ENCODE results near the gene RNF113A.
"Not testable (repeated sequence)": the region's sequence is repeated elsewhere in the genome, so short reads cannot be mapped to it uniquely, and the experiment has no call there.

The RNF113A gene

DNA sequence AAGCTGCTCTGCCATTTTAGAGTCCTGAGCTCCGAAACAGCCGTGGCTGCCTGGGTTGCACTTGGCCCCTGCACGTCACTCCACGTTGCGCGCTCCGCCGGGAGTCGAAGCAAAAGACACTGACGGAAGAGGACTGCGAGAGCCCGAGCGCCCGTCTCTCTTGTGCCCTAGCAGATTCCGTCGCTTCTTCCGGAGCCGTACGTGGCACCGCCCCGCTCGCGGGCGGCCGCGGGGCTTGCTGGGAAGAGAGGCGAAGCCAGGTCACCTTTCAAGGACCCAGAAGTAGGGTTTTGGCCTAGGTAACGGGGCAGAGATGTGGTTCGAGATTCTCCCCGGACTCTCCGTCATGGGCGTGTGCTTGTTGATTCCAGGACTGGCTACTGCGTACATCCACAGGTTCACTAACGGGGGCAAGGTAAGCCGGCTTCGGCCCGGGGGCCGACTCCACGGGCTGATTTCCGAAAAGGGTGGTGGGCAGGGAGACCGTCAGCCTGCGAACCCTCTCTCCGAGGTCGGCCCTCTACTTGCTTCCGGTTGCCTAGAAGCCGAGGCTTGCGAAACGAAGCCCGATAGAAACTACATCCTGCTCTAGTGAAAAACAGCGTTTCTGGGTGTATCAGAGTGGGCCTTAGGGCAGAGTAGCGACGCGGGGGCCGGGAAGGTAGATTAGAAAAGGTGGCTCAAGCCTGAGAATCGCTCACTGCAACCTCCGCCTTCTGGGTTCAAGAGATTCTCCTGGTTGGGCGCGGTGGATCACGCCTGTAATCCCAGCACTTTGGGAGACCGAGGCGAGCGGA, at the start of gene RNF113A, which contains the start of gene NDUFA1:
TSS of gene RNF113A (minus strand) at position 135 of the 797 bp plus-strand sequence. CDS start at position 15, 120 bp downstream.
TSS of gene NDUFA1 (plus strand) at position 234 of the 797 bp plus-strand sequence. CDS start at position 314, 80 bp downstream.
- DNase-seq (ENCODE audit: low read depth in 2 of 2) = peak; percentile 68 to 72

DNA sequence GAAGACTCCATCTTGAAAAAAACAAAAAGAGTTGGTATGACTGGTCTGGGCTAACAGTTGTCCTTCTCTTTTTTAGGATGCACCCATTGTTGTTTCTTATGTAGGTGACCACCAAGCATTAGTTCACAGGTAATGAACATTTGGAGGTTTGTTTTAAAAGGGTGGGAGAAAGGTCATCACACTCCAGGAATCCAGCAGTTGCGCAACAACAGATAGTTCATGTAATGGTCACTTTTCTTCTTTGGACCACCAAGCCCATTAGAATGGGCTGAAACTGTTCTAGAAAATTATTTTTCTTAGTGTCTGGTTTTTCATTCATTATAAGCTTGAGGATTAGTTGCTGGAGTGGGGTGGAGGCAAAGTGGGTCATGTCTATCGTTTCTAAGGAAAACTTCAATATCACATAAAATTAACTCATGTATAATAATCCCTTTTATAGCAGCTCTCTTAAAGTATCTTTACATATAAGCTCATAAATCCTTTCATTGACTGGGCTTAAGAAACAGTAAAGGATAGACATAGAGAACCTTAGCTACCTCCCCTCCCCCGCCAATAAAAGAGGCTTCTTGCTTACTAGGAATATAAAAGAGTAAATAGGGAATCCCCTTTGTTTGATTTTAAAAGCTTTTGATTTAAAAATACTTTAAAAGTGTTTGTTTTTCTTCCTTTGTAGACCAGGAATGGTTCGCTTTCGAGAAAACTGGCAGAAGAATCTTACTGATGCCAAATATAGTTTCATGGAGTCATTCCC, 48.5 kb upstream of the RNF113A start:
- no peak for DNase-seq (ENCODE audit: low read depth in 2 of 2)

DNA sequence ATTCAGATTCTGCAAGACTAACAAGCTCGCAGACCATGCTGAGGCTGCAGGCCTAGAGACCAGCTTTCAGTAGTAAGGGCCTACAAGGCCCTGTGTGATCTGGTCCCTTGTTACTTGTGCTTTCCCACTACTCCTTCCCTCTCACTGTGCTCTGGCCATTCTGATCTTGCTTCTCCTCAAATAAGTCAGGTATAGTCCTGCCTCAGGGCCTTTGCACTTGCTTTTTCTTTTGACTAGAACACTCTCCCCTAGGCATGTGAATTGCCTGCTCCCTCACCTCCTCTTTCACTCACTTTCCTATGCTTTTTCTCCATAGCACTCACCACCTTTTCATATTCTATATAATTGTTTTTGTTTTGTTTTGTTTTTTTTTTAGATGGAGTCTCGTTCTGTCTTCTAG, 46.3 kb upstream of the RNF113A start:
- DNase-seq (ENCODE audit: low read depth in 2 of 2) = no peak

DNA sequence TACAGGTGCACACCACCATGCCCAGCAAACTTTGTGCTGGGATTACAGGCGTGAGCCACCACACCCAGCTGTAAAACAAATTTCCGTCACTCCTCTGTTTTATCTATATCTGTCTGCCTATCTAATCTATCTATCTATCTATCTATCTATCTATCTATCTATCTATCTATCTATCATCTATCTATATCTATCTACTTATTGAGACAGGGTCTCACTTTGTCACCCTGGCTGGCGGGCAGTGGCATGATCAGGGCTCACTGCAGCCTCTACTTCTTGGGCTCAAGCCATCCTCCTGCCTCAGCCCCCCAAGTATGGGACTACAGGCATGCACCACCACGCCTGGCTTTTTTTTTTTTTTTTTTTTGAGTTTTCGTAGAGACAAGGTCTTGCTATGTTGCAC, 44.8 kb upstream of the RNF113A start:
- DNase-seq (ENCODE audit: low read depth in 2 of 2) = no peak

DNA sequence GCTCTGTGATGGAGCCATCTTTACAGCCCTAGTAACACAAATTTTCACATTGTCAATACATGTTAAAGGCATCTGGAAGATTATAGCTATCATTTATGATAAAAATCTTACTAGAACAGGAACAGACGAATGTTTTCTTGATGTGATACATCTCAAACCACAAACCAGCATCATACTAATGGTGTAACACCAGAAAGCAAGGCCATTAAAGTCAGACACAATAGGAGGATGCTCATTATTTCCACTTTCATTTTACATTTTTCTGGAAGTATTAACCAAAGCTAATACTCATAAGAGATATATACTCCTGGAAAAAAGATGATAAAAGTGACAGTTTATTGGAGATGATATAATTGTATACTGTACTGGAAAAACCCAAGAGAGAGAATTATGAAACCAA, 29.4 kb upstream of the RNF113A start:
- DNase-seq (ENCODE audit: low read depth in 2 of 2) = no peak

DNA sequence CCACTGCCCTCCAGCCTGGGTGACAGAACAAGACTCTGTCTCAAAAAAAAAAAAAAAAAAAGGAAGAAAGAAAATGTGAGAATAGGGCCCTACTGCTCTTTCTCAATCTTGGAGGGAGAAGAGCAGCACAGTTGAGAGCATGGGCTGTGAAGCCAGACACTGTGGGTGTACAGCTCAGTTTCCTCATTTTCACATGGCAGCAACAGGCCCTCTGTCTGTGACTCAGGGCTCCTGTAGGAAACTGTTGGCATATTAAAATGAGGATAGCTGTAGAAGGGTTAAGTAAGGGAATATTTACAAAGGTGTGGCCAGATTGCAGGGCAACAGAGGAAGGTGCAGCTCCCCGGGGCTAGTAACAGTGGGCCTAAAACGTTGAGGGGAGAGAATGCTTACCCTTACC, 27.6 kb upstream of the RNF113A start:
- DNase-seq (ENCODE audit: low read depth in 2 of 2) = no peak

DNA sequence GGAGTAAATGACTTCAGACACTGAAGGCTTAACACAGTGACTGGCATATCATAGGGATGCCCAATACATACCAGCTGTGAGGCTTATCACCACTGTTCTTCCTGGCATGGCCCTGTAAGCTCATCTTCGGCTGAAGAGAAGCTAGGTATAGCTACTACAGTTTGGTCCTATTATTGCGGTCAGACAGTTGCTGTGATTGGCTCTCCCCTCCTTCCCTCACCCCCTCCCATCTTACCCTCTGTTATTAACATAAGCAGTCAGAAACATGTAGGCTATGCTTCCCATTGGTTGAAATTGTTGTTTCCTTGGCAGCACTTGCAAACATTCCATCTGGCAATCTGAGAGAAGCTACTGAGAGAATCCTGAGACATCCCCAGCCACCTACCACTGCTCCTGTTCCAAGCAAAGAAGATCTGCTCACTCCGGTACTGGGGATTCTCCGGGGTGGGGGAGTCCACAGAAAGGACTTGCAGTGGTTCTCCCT, 24.4 kb upstream of the RNF113A start, which contains the start of gene AKAP14:
TSS of gene AKAP14 (plus strand) at position 51 of the 484 bp plus-strand sequence. CDS start 7,331 bp downstream, outside the sequence.
- DNase-seq (ENCODE audit: low read depth in 2 of 2) = no peak

DNA sequence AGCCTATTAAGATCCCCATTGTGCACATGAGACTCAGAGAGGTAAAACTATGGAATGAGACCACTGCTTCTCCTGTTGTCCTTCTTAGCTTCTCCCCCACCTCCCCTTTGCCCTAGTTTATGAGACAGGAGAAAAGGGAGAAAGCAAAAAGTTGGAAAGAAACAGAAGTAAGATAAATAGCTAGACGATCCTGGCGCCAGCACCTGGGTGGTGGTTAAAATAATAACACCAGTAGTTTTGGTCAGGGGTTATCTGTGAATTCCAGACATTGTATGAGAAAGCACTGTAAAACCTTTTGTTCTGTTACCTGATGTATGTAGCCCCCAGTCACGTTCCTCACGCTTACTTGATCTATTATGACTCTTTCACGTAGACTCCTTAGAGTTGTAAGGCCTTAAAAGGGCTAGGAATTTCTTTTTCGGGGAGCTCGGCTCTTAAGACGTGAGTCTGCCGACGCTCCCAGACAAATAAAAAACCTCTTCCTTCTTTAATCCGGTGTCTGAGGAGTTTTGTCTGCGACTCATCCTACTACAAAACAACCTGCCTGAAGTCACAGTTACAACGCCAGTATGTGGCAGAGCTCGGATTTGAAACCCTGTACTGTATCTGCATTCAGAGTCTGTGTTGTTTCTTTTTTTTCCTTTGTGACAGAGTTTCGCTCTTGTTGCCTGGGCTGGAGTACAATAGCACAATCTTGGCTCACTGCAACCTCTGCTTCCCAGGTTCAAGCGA, 20.6 kb upstream of the RNF113A start:
- not testable (repeated sequence) for DNase-seq (ENCODE audit: low read depth in 2 of 2)

DNA sequence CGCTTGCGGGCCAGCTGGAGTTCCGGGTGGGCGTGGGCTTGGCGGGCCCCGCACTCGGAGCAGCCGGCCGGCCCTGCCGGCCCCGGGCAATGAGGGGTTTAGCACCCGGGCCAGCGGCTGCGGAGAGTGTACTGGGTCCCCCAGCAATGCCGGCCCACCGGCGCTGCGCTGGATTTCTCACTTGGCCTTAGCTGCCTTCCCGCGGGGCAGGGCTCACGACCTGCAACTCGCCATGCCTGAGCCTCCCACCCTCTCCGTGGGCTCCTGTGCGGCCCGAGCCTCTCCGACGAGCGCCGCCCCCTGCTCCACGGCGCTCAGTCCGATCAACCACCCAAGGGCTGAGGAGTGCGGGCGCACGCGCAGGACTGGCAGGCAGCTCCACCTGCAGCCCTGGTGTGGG, 19.1 kb upstream of the RNF113A start:
- not testable (repeated sequence) for DNase-seq (ENCODE audit: low read depth in 2 of 2)

DNA sequence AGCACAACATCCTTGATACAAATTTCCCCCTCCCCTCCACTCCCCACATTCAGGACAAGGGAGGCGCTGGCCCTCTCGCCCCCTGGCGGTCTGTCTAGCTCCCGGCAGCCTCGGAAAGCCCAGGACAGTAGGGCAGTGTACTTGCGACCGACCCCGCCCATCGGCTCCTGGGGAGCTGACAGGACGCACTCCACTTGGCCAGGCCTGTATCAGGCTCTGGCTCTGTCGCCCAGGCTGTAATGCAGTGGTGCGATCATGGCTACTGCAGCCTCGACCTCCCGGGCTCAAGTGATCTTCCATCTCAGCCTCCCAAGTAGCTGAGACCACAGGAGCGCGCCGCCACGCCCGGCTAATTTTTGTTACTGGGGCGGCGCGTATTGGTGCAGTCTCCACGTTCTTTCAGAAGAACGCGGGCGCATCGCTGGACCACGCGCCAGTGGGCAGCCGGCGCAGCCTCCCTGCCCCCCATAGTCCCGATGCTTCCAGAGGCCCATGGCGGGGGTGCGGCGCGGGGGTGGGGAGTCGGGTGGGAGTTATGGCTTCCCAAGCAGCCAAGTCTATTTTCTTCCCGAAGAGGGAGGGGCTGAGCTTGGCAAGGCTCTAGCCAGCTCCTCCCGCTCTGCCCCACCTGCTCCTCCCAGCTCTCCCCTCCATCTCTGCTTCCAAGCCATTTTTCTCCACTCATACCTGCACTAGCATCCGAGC, 16.3 kb upstream of the RNF113A start:
- peak in 1 of 2 donors; percentile 22 for DNase-seq (ENCODE audit: low read depth in 2 of 2)

DNA sequence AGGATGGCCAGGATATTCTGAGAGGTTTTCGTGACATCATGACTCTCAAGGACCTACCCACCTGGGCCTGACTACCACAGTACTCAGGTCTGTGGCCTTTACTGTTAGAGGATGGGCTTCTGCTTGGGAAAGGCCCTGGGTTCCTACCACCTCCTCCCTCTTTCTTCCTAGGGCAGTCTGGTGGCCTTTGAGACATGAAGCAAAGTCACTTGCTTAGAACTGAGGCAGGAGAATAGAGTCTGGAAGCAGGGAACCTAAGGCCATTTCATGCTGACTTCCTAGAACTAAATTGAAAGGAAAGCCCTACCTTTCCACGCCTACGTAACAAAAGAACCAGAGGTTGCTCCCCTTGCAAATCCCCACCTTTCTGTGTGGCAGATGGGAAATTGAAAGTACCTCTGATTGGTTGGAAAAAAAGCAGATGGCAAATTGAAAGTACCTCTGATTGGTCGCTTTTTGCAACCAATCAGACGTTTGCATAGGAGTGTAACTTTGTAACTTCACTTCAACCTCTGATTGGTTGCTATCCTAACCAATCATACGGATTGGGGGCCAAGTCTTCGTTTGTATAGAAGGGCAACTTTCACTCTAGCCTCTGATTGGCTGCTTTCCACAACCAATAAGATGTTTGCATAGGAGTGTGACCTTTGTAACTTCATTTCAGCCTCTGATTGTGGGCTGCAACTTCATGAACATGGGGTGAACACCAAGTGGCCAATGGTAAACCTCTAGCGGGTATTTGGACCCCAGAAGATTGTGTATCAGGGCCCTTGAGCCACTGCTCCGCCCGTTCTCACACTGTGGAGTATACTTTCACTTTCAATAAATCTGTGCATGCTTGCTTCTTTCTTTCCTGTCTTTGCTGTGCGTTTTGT, 14.3 kb upstream of the RNF113A start:
- DNase-seq (ENCODE audit: low read depth in 2 of 2) = no peak

DNA sequence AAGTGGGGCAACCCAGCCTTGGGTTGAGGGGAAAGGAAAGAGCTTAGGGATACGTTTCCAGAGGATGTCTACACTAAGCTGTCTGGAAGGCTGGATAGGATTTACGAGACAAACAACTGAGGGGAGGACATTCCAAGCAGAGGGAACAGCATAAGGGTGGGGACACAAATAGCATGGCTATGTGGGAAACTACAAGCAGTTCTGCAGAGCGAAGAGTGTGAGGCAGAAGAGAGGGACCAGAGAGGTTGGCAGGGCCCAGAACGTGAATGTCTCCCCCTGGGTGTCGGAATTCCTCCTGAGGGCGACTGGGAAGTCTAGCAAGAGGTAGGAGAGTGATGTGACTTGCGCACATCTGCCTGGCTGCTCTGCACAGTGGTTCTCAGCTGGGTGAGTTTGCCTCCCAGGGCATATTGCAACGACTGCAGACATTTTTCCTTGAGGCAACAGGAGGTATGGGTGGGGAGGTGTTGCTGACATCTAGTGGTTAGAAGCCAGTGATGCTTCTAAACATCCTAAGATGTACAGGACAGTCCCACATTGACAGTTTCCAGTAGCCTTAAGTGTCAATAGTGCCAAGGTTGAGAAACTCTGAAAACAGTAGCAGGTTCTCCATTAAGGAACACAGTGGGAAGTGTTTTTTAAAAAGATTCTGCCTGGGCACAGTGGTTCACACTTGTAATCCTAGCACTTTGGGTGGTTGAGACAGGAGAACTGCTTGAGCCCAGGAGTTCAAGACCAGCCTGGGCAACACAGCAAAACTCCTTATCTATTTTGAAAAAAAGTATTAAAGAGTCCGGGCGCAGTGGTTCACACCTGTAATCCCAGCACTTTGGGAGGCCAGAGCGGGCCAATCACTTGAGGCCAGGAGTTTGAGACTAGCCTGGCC, 9.3 kb upstream of the RNF113A start:
- DNase-seq (ENCODE audit: low read depth in 2 of 2) = no peak

DNA sequence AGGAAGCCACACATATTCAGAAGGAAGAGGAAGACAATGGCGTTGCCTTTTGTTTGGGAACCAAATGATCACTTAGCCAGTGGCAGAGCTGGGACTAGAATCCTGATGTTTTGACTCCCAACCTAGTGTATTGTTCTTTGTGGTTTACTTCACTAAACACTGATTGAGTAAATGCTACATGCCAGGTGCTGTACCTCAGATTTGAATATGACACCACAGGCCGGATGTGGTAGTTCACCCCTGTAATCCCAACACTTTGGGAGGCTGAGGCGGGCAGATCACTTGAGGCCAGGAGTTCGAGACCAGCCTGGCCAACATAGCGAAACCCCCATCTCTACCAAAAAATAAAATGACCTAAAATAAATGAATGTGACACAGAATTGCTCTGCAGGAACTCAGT, 8.5 kb upstream of the RNF113A start:
- DNase-seq (ENCODE audit: low read depth in 2 of 2) = no peak

DNA sequence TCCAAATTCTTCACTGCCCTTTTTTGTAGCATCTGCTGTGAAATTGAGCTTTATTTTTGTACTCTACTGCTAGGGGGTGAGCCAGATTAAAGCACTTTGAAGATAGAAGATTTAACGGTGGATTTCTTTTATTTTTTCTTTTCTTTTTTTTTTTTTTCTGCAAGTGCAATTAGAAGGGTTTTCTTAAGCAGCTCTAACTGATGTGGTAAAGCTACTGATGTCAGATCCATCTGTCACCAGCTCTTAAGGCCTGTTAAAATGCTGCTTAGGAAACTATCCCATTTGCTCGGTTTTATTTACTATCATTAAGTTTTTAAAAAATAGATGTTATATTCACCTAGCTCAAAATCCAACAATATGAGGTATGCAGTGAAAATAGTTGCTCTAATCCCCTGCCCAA, 7.2 kb upstream of the RNF113A start:
- no peak for DNase-seq (ENCODE audit: low read depth in 2 of 2)

DNA sequence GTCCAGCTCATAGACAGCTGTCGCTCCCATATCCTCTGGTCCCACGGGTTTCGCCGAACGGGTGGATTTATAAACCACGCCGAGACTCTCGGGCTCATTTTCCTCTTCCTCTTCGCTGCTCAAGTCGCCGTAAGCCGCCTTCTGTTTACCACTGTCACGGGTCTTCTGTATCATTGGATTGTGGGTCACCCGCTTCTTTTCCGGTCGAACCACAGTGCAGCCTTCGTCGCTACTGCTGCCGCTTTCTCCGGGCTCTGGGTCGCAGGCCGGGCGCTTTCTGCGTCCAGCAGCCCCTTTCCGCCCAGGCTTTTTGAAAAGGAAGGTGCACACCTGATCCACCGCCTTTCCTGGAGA, 311 bp downstream of the RNF113A start:
- no peak for DNase-seq (ENCODE audit: low read depth in 2 of 2)

DNA sequence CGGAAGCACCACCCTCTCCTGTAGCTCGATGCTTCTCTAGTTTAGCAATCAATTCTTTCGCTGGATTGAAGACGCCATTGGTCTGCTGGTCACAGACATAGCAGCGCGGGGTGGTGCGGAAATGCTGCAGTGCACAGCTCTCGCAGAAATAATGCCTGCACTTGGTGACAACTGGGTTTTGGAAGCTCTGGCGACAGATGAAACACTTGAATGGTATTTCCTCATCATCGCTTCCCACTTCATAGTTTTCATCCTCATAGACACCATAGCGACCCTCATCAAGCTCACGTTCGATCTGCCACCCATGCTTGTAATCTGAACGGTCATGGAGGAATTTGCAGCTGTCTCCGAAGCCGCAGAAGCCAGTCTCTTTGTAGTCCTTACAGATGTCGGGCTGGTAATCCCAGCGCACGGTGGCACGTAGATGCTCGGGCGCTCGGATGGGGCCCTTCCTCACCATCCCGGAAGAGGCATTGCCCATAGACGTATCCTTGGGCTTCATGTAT, 854 bp downstream of the RNF113A start:
- no peak for DNase-seq (ENCODE audit: low read depth in 2 of 2)

DNA sequence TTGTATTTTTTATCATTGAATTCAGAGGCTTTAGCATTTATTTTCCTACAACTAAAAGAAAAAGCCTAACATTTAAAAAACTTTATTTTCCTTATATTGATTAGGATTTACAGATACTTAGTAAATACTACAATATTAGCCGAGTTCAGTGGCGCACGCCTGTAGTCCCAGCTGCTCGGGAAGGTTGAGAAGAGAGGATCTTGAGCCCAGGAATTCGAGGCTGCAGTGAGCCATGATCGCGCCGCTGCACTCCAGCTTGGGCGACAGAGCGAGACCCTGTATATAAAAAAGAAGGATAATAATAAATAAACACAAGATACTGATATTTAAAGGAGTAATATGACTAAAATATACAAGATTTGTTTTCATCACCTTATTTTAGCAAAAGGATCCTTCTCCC, 18.1 kb downstream of the RNF113A start:
- no peak for DNase-seq (ENCODE audit: low read depth in 2 of 2)

DNA sequence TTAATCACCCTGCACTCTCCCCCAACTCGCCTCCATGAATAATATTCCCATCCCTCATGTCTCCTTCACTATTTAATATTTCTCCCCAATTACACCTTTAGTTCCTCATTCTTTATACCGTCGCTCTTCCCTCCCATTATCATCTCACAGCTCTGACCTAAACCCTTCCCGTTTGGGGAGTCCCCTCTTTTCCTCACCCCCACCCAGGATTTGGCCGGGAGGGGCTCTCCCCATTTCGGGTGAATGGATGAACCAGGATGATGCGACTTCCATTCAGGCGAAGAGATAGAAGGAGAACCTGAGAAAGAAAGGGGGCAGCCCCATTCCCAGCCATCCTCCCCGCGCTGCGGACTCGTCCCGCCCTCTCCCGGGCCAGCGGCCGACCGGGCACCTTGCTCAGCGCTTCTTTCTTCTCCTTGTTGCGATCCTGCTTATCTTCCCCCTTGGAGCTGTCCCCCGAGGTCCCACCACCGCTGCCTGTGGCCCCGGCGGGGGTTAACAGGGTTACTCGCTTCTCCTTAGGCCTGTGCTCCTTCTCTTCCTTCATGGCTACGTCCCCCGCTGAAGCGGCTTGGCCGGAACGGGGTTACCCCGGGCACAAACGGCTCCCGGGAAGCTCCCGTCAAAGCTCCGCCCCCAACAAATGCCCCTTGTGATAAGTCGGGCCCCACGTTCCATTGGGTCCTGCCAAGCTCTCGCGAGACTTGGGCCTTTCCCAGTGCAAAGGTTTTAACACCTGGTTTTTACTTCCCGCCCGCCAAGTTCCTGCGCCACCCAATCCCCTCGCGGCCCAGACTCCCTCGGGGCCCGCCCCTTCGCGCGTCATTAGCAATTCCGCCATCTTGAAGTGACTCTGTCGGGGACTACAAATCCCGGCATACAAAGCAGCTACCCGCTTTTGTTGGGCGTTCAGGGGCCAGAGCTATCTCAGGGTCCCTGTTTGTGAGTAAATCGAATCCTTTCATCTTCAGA, 18.9 kb downstream of the RNF113A start, which contains the start of gene UPF3B:
TSS of gene UPF3B (minus strand) at position 582 of the 972 bp plus-strand sequence. CDS start at position 547, 35 bp downstream.
- DNase-seq (ENCODE audit: low read depth in 2 of 2) = peak; percentile 87 to 89
